Kidney capillary endothelial cell (primary cell): ENCODE measurements around the gene NECTIN2.
"Not testable (repeated sequence)": the region's sequence is repeated elsewhere in the genome, so short reads cannot be mapped to it uniquely, and the experiment has no call there.

Experiments used
- DNase-seq: peaks from one replicate; pipeline ENCODE4 v3.0.0-alpha.2; 2018; ENCODE audit warnings: low spot score

The NECTIN2 gene

GRCh38 chr19:44817725-44818465 is 28.2 kb upstream of the NECTIN2 start:
- no peak for DNase-seq

- no peak for DNase-seq
Observed at GRCh38 chr19:44818466-44819031, 27.5 kb upstream of the NECTIN2 start.

- no peak for DNase-seq
Observed at GRCh38 chr19:44819246-44819832, 26.8 kb upstream of the NECTIN2 start.

- peak; percentile 33 for DNase-seq
Observed at GRCh38 chr19:44820648-44821609, 25.2 kb upstream of the NECTIN2 start.

GRCh38 chr19:44822177-44822576 is 23.9 kb upstream of the NECTIN2 start:
- no peak for DNase-seq

- no peak for DNase-seq
Observed at GRCh38 chr19:44822670-44823372, 23.3 kb upstream of the NECTIN2 start.

- no peak for DNase-seq
Observed at GRCh38 chr19:44823373-44823698, 22.8 kb upstream of the NECTIN2 start.

GRCh38 chr19:44824761-44825160 is 21.3 kb upstream of the NECTIN2 start:
- DNase-seq: no peak

GRCh38 chr19:44832875-44833274 is 13.2 kb upstream of the NECTIN2 start:
- DNase-seq: not testable (repeated sequence)

- not testable (repeated sequence) for DNase-seq
Observed at GRCh38 chr19:44834399-44834798, 11.7 kb upstream of the NECTIN2 start.

- no peak for DNase-seq
Observed at GRCh38 chr19:44839276-44839675, 6.8 kb upstream of the NECTIN2 start.

GRCh38 chr19:44840811-44841210 is 5.3 kb upstream of the NECTIN2 start:
- no peak for DNase-seq

- DNase-seq: no peak
Observed at GRCh38 chr19:44841231-44841630, 4.9 kb upstream of the NECTIN2 start.

GRCh38 chr19:44845286-44845611 is 848 bp upstream of the NECTIN2 start:
- DNase-seq: no peak

GRCh38 chr19:44846455-44847143 is 502 bp downstream of the NECTIN2 start:
- peak; percentile 11 for DNase-seq

GRCh38 chr19:44847144-44848035 is 1.3 kb downstream of the NECTIN2 start:
- DNase-seq: peak; percentile 43

- DNase-seq: peak; percentile 73
Observed at GRCh38 chr19:44848036-44848811, 2.1 kb downstream of the NECTIN2 start.

- peak; percentile 25 for DNase-seq
Observed at GRCh38 chr19:44848812-44849447, 2.8 kb downstream of the NECTIN2 start.

GRCh38 chr19:44850641-44851109 is 4.6 kb downstream of the NECTIN2 start:
- peak; percentile 30 for DNase-seq
